HPDE6-E6E7 (cell line): ENCODE measurements around the gene DGCR6L.
A peak's percentile ranks its signal among the peaks of the same experiment; 100 is the strongest.
"Not testable (repeated sequence)": the region's sequence is repeated elsewhere in the genome, so short reads cannot be mapped to it uniquely, and the experiment has no call there.

Source experiments
- DNase-seq: peaks from one replicate; pipeline ENCODE4 v3.0.0; 2011; ENCODE audit warnings: missing footprints; ENCODE audit errors: extremely low spot score

Gene DGCR6L

GRCh38 chr22:20275836-20276235 is 44.0 kb downstream of the DGCR6L start:
- DNase-seq = no peak

GRCh38 chr22:20275325-20275724 is 44.5 kb downstream of the DGCR6L start:
- DNase-seq = not testable (repeated sequence)

DNA sequence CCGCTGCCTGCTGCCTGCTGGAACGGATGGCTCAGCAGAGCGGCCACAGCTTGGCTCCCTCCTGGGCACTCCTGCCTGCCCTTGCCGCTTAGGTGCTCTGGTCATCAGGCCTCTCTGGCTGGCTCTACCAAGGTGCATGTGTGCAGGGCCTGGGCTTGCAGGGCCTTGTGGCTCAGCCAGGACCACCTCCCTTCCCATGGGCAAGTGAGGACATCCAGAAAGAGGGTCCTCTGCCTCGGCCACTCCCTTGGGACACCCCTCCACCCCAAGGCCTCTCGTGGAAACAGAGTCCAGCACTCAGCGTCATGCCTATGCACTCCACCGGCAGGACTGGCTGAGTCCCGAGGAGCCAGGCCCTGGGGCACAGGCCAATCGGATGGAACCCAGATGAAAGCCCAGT is 45.5 kb downstream of the DGCR6L start:
- DNase-seq = not testable (repeated sequence)

- no peak for DNase-seq
These were observed 46.1 kb downstream of the DGCR6L start for GRCh38 chr22:20273758-20274181.

DNA sequence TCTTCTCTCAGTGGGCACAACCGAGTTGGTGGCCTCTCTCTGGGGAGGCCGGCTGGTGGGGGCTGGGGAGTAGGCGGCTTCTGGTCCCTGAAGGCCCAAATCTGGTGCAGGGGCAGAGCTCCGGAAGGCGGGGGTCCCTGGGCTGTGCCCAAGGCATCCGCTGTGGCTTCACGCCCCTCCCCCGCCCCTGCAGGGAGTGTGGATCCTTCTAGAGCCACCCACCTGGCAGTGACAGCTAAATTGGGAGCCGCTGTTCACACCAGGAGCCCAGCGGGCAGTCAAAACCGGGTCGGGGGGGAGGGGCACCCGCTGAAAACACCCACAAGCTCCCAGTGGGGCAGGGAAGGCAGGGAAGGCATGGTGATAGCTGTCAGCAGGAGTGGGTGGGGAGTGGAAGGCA is 47.2 kb downstream of the DGCR6L start:
- DNase-seq = no peak

DNA sequence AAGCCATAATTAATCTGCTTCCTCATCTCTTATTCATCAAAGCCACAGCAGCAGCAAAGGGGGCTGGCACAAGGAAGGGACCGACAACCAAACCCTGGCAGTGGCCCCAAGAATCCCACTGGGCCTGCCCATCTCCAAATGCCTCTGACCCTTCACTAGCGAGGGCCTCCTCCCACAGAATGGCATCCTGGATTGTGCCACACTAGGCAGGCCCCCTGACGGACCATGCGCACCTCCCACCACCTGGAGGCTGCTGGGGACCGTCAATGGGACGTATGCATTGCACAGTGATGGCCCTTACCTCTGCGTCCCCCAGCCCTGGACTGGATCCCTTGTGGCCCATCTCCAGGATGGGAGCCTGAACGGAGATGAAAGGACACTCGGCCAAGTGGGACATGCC is 47.7 kb downstream of the DGCR6L start:
- DNase-seq = no peak

GRCh38 chr22:20271114-20271994 is 48.5 kb downstream of the DGCR6L start:
- DNase-seq = no peak

GRCh38 chr22:20270190-20271113 is 49.4 kb downstream of the DGCR6L start:
- not testable (repeated sequence) for DNase-seq

- not testable (repeated sequence) for DNase-seq
These were observed 50.2 kb downstream of the DGCR6L start for GRCh38 chr22:20269673-20270072.

GRCh38 chr22:20269201-20269600 is 50.7 kb downstream of the DGCR6L start:
- DNase-seq = not testable (repeated sequence)

DNA sequence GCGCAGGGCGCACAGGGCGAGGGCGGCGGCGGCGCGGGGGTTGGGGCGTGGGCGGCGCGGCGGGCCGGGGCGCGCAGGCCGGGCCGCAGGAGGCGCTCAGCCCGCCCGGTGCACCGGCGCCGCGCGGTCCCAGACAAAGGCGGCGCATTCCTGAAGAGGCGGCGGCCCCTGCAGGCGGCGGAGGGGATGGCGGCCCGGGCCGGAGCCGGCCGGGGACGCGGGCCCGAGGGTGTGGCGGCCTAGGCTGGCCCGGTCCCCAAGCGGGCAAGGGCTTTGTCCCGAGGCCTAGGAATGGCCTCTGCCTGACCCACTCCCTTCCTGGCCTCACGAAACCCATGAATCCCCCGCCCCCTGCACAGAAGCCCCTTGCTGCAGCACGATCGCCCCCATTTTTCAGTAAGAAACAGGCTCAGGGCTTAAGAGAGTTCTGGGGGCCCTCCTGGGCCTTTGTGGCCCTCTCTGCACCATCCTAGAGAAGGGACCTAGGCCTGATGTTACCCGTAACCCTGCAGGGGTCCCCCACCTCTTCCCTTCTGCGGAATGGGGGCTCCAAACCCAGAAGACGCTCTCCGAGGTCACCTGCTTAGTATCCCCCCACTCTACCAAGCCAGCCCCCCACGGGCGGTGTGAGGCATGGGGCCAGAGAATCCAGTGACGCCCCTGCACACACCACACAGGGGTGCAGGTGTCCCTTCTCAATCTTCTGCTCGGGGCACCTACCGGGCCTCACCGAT is 51.4 kb downstream of the DGCR6L start, which contains the start of gene RTN4R:
RTN4R (minus strand) TSS at position 40 of the 734 bp plus-strand sequence. CDS start 226 bp downstream, outside the sequence.
- DNase-seq = peak; percentile 27

GRCh38 chr22:20267441-20268278 is 52.2 kb downstream of the DGCR6L start:
- no peak for DNase-seq

- DNase-seq = not testable (repeated sequence)
These were observed 53.0 kb downstream of the DGCR6L start for GRCh38 chr22:20266667-20267440.

GRCh38 chr22:20265772-20266666 is 53.8 kb downstream of the DGCR6L start:
- DNase-seq = not testable (repeated sequence)

- no peak for DNase-seq
These were observed 55.0 kb downstream of the DGCR6L start for GRCh38 chr22:20264614-20265452.
